ENCODE measurements around the gene C9orf85.

DNA sequence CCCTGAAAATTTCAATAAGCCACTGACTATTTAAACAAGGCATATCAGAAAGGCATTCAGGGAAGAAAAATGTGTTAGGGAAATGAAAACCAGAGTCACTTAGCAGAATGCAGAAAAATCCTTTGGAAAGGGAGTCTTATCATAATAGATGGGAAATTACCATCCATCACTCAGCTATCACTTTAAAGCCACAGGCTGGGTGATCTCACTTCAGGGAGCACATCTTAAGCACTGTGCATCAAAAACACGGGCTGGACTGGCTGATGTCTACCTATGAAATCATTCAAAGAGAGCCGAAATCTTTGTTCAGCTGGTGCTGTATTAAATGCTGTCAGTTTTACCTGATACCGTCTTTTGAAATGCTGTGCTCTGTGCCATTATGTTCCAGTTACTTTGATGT, 75.5 kb downstream of the C9orf85 start:
- no peak for TF ChIP-seq EZH2phosphoT487 (IDR thresholded peaks at IDR 0.05; ENCODE audit: low read length)
- TF ChIP-seq, protein P1, sequence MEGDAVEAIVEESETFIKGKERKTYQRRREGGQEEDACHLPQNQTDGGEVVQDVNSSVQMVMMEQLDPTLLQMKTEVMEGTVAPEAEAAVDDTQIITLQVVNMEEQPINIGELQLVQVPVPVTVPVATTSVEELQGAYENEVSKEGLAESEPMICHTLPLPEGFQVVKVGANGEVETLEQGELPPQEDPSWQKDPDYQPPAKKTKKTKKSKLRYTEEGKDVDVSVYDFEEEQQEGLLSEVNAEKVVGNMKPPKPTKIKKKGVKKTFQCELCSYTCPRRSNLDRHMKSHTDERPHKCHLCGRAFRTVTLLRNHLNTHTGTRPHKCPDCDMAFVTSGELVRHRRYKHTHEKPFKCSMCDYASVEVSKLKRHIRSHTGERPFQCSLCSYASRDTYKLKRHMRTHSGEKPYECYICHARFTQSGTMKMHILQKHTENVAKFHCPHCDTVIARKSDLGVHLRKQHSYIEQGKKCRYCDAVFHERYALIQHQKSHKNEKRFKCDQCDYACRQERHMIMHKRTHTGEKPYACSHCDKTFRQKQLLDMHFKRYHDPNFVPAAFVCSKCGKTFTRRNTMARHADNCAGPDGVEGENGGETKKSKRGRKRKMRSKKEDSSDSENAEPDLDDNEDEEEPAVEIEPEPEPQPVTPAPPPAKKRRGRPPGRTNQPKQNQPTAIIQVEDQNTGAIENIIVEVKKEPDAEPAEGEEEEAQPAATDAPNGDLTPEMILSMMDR (IDR thresholded peaks at IDR 0.05; ENCODE audit: low read length): no peak
- TF ChIP-seq EZH2 (optimal IDR thresholded peaks at IDR 0.05; ENCODE audit: low read depth, low read length): no peak

Measured in MM.1S (cell line).